Caco-2 (cell line): ENCODE results near the gene CNIH1. TPM values are rescaled to one million over a fixed set of nuclear protein-coding genes. Genes with fewer than 3 reads are reported as not detected.
A peak's percentile ranks its signal among the peaks of the same experiment; 100 is the strongest.

Experiments used
- BruUV-seq: library from RNA; stranded (reverse); fragments of 400-500 nt; replicated peaks from 2 replicates; lab custom pipeline; 2021; lab: Mats Ljungman, UMichigan
- CTCF ChIA-PET: fragments of 300-600 bp; sonication (Branson Sonifier 250); formaldehyde crosslinking; loops from one replicate; lab custom pipeline; 2022; ENCODE audit warnings: antibody characterized with exemption; lab: Charles Lee
- POLR2A ChIA-PET: fragments of 300-600 bp; sonication (Branson Sonifier 250); formaldehyde crosslinking; loops from one replicate; lab custom pipeline; 2022; ENCODE audit warnings: antibody characterized with exemption; lab: Charles Lee
- DNase-seq, 2 experiments: peaks; one replicate each; pipeline versions ENCODE4 v3.0.0 to v3.0.0-alpha.2; 2020 to 2022
- H3K27me3 ChIP-seq: replicated peaks from 2 replicates; pipeline ENCODE4 v1.6.0; 2011; ENCODE audit warnings: low read length; ENCODE audit not compliant: control insufficient read depth, insufficient read depth
- H3K36me3 ChIP-seq: 2 replicates; pipeline ENCODE4 v1.5.1; 2011; ENCODE audit warnings: low read length; ENCODE audit not compliant: control insufficient read depth, insufficient read depth
- H3K4me1 ChIP-seq: fragments of 250-450 bp; sonication (Bioruptor Pico); 2 replicates; pipeline ENCODE4 v1.5.1; 2020; ENCODE audit warnings: mild to moderate bottlenecking
- H3K4me3 ChIP-seq: 2 replicates; pipeline ENCODE4 v1.5.1; 2011; ENCODE audit warnings: low read depth, mild to moderate bottlenecking, control low read depth, low read length
- H3K9me3 ChIP-seq: fragments of 250-450 bp; sonication (Bioruptor Pico); 2 replicates; pipeline ENCODE4 v1.5.1; 2020; ENCODE audit warnings: mild to moderate bottlenecking, moderate library complexity
- H3K27ac Mint-ChIP-seq: one replicate; pipeline ENCODE4 v1.8.0; 2022; ENCODE audit warnings: mixed read lengths; ENCODE audit not compliant: unreplicated experiment
- H3K27me3 Mint-ChIP-seq: one replicate; pipeline ENCODE4 v1.8.0; 2022; ENCODE audit warnings: mixed read lengths; ENCODE audit not compliant: insufficient read depth, unreplicated experiment
- H3K36me3 Mint-ChIP-seq: one replicate; pipeline ENCODE4 v1.8.0; 2022; ENCODE audit warnings: mild to moderate bottlenecking, mixed read lengths; ENCODE audit not compliant: insufficient read depth, unreplicated experiment
- H3K4me1 Mint-ChIP-seq: one replicate; pipeline ENCODE4 v1.8.0; 2022; ENCODE audit warnings: low read depth, mixed read lengths; ENCODE audit not compliant: unreplicated experiment
- H3K4me3 Mint-ChIP-seq: one replicate; pipeline ENCODE4 v1.8.0; 2022; ENCODE audit warnings: mild to moderate bottlenecking, moderate library complexity, mixed read lengths; ENCODE audit not compliant: unreplicated experiment
- H3K9me3 Mint-ChIP-seq: one replicate; pipeline ENCODE4 v1.8.0; 2022; ENCODE audit warnings: mixed read lengths; ENCODE audit not compliant: unreplicated experiment
- intact Hi-C: fragments of 100-400 bp; cut with micrococcal nuclease; formaldehyde crosslinking; loops from one replicate; pipeline ENCODE4 v1.10.0; 2022; ENCODE audit not compliant: unreplicated experiment
- total RNA-seq: library from RNA; stranded (reverse); gene quantifications from 2 replicates; pipeline ENCODE4 v1.2.3, GENCODE V29; 2022
- TF ChIP-seq, protein P1 (sequence below), 2 experiments: fragments of 200-600 bp in 1 of 2; IDR thresholded peaks; 1 replicate in 1 of 2; 2 replicates in 1 of 2; pipeline versions ENCODE4 v1.5.1 to v1.8.0; 2011 to 2022; ENCODE audit warnings: antibody characterized with exemption in 1 of 2, control low read depth in 1 of 2, inconsistent platforms in 1 of 2, low read depth in 1 of 2, low read length in 1 of 2, mild to moderate bottlenecking in 1 of 2, moderate library complexity in 1 of 2; ENCODE audit not compliant: insufficient read depth in 1 of 2, severe bottlenecking in 1 of 2, unreplicated experiment in 1 of 2

CNIH1 gene
- total RNA-seq, 1 experiment from 2014 or later: 164 TPM

GRCh38 chr14:54396493-54397335 lies 44.5 kb downstream of the CNIH1 start, which contains the start of gene CDKN3:
TSS of gene CDKN3 (plus strand) at chr14:54397007. CDS start at chr14:54397069, 62 bp downstream.
- DNase-seq: peak; percentile 98 to 99
- Mint-ChIP-seq H3K27ac (peak within 1 kb of the TSS; percentile 83), H3K4me3 (peak within 1 kb of the TSS; percentile 82), H3K9me3 (no peaks in the 10 kb centered on the region), H3K36me3 (peaks cover 8% of the 10 kb centered on the region), H3K27me3 (no peaks in the 10 kb centered on the region), H3K4me1 (peaks cover 15% of the 10 kb centered on the region)
- intact Hi-C loops: loop anchor here (1.0 to 2.0 kb wide), 3 partner anchors 24 to 44 kb away; partner anchors contain the start of gene CNIH1
- no peaks in the 10 kb centered on the region for H3K27me3 ChIP-seq
- POLR2A ChIA-PET: interaction anchor here (0.6 to 2.3 kb wide), 8 partner anchors 8 to 806 kb away, joined by 3 to 12 read pairs (median 4); no protein-coding TSS in a partner anchor
- peak within 1 kb of the TSS; percentile 72 for H3K4me3 ChIP-seq
- H3K9me3 ChIP-seq: no peaks in the 10 kb centered on the region
- CTCF ChIA-PET: interaction anchor here (0.7 to 3.4 kb wide), 15 partner anchors 8 to 440 kb away, joined by 3 to 30 read pairs (median 5); partner anchors contain the start of genes BMP4 and CGRRF1
- BruUV-seq: no TSS peak
- peaks cover 9% of the 10 kb centered on the region for H3K4me1 ChIP-seq
- TF ChIP-seq, protein P1, sequence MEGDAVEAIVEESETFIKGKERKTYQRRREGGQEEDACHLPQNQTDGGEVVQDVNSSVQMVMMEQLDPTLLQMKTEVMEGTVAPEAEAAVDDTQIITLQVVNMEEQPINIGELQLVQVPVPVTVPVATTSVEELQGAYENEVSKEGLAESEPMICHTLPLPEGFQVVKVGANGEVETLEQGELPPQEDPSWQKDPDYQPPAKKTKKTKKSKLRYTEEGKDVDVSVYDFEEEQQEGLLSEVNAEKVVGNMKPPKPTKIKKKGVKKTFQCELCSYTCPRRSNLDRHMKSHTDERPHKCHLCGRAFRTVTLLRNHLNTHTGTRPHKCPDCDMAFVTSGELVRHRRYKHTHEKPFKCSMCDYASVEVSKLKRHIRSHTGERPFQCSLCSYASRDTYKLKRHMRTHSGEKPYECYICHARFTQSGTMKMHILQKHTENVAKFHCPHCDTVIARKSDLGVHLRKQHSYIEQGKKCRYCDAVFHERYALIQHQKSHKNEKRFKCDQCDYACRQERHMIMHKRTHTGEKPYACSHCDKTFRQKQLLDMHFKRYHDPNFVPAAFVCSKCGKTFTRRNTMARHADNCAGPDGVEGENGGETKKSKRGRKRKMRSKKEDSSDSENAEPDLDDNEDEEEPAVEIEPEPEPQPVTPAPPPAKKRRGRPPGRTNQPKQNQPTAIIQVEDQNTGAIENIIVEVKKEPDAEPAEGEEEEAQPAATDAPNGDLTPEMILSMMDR (IDR thresholded peaks at IDR 0.05; ENCODE audit: insufficient read depth in 1 of 2, low read depth in 1 of 2, low read length in 1 of 2, severe bottlenecking in 1 of 2, unreplicated experiment in 1 of 2): peak; percentile 45 to 59
- H3K36me3 ChIP-seq: no peaks in the 10 kb centered on the region

- Mint-ChIP-seq H3K27ac (peak overlapping the region; percentile 83), H3K27me3 (no peaks in the 10 kb centered on the region), H3K4me1 (peaks cover 15% of the 10 kb centered on the region), H3K4me3 (peak overlapping the region; percentile 82), H3K9me3 (no peaks in the 10 kb centered on the region), H3K36me3 (peaks cover 8% of the 10 kb centered on the region)
- ChIA-PET POLR2A (interaction anchor here (0.8 to 2.3 kb wide), 5 partner anchors 10 to 113 kb away, joined by 3 to 12 read pairs (median 8); no protein-coding TSS in a partner anchor), CTCF (interaction anchor here (0.7 to 3.4 kb wide), 9 partner anchors 9 to 280 kb away, joined by 3 to 30 read pairs (median 6); partner anchors contain the start of gene CGRRF1)
- intact Hi-C loops: loop anchor here (1.0 to 2.0 kb wide), 3 partner anchors 24 to 45 kb away; partner anchors contain the start of gene CNIH1
- Histone ChIP-seq H3K27me3 (no peaks in the 10 kb centered on the region), H3K9me3 (no peaks in the 10 kb centered on the region), H3K4me1 (peaks cover 9% of the 10 kb centered on the region), H3K4me3 (peak overlapping the region; percentile 55), H3K36me3 (no peaks in the 10 kb centered on the region)
- TSS peak; percentile 97 for BruUV-seq
- TF ChIP-seq, protein P1 (IDR thresholded peaks at IDR 0.05; ENCODE audit: insufficient read depth in 1 of 2, low read depth in 1 of 2, low read length in 1 of 2, severe bottlenecking in 1 of 2, unreplicated experiment in 1 of 2): no peak
- DNase-seq: no peak
These were observed 45.0 kb downstream of the CNIH1 start for GRCh38 chr14:54396183-54396492.

DNA sequence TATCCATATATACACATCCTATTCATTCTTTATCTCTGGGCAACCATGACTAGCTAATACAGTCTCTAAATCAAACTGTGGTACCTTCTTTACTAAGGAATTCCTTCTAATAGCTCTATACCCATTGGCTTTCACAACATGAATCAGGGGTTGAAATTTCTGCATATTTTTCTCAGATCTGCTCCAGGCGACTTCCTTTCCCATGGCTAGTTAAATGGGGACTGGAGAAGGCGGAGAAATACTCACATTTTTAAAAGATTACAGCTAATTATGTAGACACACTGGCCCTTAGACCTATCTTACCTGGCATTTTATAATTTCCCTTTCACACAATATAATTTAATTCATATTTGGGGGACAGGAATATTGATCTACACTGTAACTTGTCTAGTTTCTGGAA lies 45.5 kb downstream of the CNIH1 start:
- TF ChIP-seq, protein P1 (IDR thresholded peaks at IDR 0.05; ENCODE audit: insufficient read depth in 1 of 2, low read depth in 1 of 2, low read length in 1 of 2, severe bottlenecking in 1 of 2, unreplicated experiment in 1 of 2): no peak
- H3K9me3 Mint-ChIP-seq: no peaks in the 10 kb centered on the region
- H3K4me1 Mint-ChIP-seq: peaks cover 15% of the 10 kb centered on the region
- intact Hi-C loops: loop anchor here (1.0 to 2.0 kb wide), 3 partner anchors 25 to 45 kb away; partner anchors contain the start of gene CNIH1
- H3K27me3 Mint-ChIP-seq: no peaks in the 10 kb centered on the region
- peaks cover 8% of the 10 kb centered on the region for H3K36me3 Mint-ChIP-seq
- ChIA-PET CTCF (interaction anchor here (0.7 to 3.4 kb wide), 4 partner anchors 8 to 280 kb away, joined by 3 to 30 read pairs (median 12); no protein-coding TSS in a partner anchor), POLR2A (interaction anchor here (1.9 kb wide), 1 partner anchor 42 kb away, joined by 8 read pairs; no protein-coding TSS in a partner anchor)
- DNase-seq: no peak
- no TSS peak for BruUV-seq
- Histone ChIP-seq H3K4me1 (peaks cover 9% of the 10 kb centered on the region), H3K36me3 (no peaks in the 10 kb centered on the region), H3K4me3 (no peak overlapping the region), H3K27me3 (no peaks in the 10 kb centered on the region), H3K9me3 (no peaks in the 10 kb centered on the region)
- no peak overlapping the region for H3K4me3 Mint-ChIP-seq
- no peak overlapping the region for H3K27ac Mint-ChIP-seq
